Stimulated activated CD4-positive, alpha-beta T cell treated with anti-CD3 and anti-CD28 coated beads, Interleukin-12 subunit alpha, Interleukin-12 subunit beta, amount 100 ng/mL, for 4 hours (primary cell): ENCODE data around the gene FOXO4.

Source experiments
- DNase-seq: peaks from one replicate; pipeline ENCODE4 v3.0.0-alpha.2; 2020

The FOXO4 gene

DNA sequence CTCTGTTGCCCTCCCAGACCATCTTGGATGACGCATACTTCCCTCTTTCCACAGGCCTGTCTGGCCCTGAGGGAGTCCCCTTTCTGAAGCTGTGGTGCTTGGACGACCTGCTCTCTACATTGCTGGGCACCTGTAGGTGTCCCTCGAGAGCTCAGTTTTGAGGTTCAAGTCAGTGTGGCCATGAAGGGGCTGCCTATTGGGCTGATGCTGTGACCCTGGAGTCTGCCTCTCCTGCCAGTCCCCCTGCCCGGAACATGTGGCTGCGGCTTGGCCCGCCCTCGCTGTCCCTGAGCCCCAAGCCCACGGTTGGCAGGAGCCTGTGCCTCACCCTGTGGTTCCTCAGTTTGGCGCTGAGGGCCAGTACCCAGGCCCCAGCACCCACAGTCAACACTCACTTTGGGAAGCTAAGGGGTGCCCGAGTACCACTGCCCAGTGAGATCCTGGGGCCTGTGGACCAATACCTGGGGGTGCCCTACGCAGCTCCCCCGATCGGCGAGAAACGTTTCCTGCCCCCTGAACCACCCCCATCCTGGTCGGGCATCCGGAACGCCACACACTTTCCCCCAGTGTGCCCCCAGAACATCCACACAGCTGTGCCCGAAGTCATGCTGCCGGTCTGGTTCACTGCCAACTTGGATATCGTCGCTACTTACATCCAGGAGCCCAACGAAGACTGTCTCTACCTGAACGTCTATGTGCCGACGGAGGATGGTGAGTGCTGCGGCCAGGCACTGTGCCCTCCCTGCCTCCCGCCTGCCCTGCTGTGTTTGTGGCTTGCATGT is 52.0 kb downstream of the FOXO4 start:
- no peak for DNase-seq

DNA sequence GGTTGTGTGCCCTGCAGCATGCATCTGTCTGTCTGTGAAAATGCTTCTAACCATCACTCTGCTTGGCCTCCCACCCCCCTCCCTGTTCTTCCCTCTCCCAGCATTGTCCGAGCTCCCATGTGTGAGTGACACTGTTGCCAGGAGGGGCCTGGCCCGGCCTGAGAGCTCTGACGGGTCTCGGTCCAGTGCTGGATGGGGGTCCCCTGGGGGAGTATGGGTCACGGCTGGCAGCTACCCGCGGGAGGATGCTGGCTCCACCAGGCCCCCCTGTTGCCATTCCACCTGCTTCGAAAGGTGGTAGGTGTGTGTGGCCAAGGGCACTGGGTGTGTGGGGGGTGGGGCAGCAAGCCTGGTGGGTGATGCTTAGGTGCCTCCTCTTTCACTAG is 52.6 kb downstream of the FOXO4 start:
- no peak for DNase-seq

DNA sequence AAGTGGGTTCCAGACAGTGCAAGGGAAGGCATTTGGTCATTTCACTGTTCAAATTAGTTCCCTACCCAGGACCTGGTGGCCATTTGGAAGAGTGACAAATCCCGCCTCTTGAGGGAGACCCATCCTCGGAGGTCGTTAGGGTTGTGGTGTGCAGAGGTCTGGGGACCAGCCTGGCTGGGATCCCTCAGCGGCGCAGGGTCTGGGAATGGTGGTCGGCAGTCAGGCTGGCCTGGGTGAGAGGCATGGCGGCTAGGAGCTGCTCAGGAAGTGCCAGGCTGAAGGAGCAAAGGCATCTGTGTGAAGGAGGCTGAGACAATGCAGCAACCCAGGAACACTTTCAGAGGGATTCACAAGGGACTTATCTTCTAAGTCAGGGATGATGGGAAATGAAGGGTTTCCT is 55.7 kb downstream of the FOXO4 start:
- DNase-seq, result no peak
